HK-2 (cell line): ENCODE data around the gene IKZF1.
"Not testable (repeated sequence)": the region's sequence is repeated elsewhere in the genome, so short reads cannot be mapped to it uniquely, and the experiment has no call there.

Experiments
- DNase-seq: peaks from one replicate; pipeline ENCODE4 v3.0.0-alpha.2; 2018; ENCODE audit not compliant: unreplicated experiment

Gene IKZF1

DNA sequence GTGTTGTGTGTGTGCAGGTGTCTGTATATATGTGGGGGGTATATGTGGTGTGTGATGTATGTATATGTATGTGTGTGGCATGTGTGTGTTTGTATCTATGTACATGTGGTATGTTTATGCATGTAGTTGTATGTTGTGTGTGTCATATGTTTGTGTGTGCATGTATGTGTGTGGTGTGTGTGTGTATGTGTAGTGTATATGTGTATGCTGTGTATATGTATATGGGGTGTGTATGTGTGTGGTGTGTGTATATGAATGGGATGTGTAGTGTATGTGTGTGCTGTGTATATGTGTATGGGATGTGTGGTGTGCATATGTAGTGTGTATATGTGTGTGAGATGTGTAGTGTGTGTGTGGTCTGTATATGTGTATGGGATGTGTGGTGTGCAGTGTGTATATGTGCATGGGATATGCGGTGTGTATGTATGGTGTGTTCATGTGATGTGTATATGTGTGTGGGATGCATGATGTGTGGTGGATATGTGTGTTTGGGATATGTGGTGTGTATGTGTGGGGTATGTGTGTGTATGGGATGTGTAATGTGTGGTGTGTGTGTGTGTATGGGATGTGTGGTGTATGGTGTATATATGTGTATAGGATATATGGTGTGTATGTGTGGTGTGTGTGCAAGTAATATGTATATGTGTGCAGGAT, 30.0 kb downstream of the IKZF1 start:
- DNase-seq: no peak

DNA sequence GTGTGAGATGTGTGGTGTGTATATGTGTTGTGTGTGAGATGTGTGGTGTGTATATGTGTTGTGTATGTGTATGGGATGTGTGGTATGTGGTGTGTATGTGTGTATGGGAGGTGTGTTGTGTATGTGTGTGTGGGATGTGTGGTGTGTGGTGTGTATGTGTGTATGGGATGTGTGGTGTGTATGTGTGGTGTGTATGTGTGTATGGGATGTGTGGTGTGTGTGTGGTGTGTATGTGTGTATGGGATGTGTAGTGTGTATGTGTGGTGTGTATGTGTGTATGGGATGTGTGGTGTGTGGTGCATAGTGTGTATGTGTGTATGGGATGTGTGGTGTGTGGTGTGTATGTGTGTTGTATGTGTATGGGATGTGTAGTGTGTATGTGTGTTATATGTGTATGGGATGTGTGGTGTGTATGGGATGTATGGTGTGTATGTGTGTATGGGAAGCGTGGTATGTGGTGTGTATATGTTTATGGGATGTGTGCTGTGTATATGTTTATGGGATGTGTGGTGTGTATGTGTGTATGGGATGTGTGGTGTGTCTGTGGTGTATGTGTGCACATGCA, 30.8 kb downstream of the IKZF1 start:
- no peak for DNase-seq

GRCh38 chr7:50335795-50336754, 31.6 kb downstream of the IKZF1 start:
- no peak for DNase-seq

DNA sequence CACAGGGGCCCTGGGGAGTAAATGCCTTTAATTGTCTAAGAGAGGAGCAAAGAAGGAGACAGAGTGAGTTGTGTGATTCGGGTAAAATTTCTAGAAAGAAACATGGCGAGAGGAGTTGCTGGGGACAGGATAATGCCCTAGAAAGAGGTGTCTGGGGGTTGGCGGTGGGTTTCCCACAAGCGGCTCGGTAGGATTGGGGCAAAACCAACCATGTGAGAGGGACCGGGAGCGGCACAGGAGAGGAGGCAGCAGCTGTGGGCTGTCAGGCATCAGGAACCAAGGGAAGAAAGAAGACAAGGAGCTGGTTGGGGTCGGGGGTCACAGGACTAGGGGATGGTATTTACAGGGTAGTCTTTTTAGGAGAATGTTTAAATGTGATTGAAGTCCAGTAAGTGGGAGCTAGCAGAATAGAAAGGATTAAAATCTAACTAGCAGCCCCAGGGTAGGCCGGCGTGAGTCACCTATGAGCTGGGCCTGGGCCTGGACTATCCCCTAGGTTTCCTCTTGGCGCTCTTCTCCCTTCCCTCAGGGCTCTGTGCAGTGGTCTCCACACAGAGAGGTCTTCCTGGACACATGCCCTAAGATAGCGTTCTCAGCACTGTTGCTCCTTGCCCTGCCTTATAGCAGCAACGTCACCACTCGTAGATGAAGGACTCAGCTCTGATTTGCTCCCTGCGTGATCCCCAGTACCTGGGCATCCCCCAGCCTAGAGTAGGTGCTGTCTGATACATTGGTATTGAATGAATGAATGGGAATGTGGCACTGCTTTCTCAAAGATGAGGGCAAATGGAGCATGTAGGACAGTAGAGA, 32.6 kb downstream of the IKZF1 start:
- DNase-seq: no peak

DNA sequence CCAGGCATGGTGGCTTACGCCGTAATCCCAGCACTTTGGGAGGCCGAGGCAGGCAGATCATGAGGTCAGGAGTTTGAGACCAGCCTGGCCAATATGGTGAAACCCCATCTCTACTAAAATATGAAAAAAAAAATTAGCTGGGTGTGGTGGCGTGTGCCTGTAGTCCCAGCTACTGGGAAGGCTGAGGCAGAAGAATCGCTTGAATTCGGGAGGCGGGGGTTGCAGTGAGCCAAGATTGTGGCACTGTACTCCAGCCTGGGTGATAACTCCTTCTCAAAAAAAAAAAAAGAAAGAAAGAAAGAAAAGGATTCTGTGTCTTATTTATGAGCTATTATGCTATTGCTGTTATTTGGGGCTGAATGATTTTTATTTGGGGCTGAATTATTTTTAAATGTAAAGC, 35.0 kb downstream of the IKZF1 start:
- not testable (repeated sequence) for DNase-seq

- no peak for DNase-seq
Measured at GRCh38 chr7:50339990-50340500, 35.5 kb downstream of the IKZF1 start.

DNA sequence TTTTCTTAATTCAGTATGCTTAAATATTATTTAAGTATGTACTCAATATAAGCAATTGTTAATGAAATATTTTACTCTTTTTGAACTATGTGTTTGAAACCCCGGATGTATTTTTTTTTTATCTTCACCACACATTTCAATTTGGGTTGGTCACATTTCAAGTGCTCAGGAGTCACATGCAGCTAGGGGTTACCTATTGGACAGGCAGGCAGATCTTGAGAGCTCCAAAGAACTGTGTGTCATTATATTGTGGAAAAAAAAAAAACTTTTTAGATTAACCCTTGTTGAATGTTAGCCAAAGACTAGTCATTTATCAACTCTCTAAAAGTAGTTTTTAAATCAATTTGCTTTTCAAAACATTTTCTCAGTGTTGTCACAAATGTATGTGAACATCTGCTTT, 37.2 kb downstream of the IKZF1 start:
- no peak for DNase-seq

GRCh38 chr7:50342616-50343114, 38.1 kb downstream of the IKZF1 start:
- no peak for DNase-seq

- DNase-seq: no peak
Measured at GRCh38 chr7:50346545-50347497, 42.3 kb downstream of the IKZF1 start.

GRCh38 chr7:50347693-50348092, 43.2 kb downstream of the IKZF1 start:
- DNase-seq: no peak

- DNase-seq: no peak
Measured at GRCh38 chr7:50348469-50349162, 44.1 kb downstream of the IKZF1 start.

GRCh38 chr7:50349399-50349798, 44.9 kb downstream of the IKZF1 start:
- no peak for DNase-seq

GRCh38 chr7:50349963-50350944, 45.7 kb downstream of the IKZF1 start:
- DNase-seq: no peak

GRCh38 chr7:50351267-50351666, 46.8 kb downstream of the IKZF1 start:
- no peak for DNase-seq

- no peak for DNase-seq
Measured at GRCh38 chr7:50352282-50352681, 47.8 kb downstream of the IKZF1 start.

DNA sequence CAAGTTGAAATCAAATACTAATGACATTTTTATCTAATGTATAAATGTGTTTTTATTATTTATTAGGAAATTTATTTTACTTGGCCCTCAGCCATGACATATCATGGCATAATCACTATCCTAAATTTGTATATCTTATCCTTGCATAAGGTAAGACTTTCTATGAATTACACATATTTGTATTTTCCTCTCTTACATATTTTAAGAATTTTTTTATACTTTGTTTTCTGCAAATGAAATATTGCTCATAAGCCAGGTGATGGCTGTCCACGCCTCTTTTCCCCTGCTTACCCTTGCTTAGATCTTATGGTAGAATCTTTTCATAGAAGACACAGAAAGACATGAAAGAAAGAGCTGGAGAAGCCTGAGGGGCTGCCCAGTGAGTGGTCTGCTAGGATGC, 48.2 kb downstream of the IKZF1 start:
- no peak for DNase-seq

DNA sequence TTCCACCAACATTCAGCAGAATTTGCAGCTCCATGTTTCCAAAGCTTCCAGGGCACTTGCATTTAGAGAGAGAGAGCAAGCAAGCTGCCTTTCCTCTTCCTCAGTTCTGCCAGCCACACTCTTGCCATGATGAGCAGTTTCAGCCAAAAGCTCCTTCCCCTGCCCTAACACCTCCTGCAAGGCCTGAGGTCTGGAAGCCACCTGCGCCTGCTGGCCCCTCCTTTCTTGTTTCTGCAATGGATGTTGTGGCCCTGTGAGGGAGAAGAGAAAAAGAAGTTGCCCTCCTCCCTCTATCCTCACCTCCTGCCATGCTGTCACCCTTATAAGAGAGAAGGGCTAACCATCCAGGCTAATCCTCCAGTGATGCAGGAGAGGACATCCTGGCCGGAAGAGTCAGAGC, 48.7 kb downstream of the IKZF1 start:
- no peak for DNase-seq

DNA sequence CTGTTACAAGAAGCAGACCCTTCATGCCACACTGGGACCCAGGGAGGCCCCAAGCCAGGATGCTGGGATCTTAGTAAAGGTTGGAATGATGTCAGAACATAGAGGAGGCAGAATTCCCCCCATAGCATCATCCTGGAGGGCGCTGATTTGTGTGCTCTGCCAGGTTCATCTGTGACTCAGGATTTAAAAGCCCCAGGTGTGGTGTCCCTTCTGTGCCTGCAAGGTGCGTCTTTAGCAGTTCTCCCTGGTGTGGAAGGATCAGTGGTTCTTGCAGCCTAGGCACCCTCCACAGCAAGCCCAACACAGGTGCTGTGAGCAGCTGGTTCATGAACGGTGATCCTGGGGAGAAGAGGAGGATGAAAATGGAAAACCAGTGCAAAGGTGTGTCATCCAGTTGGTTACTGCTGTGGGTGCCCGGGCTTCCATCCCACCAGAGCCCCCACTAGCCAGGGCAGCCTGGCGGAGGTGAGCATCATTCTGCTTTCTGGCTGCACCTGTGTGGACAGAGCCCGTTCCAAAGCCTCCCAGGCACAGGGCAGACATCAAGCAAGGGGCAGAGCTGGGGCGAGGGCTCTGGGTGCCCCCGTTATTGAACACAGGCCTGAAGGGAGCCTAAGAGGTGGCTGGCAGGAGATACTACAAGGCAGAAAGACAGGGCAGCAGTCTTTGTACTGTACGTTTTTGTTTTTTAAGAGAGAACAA, 49.5 kb downstream of the IKZF1 start:
- no peak for DNase-seq
